Measurements from ENCODE around the gene MARK1.

GRCh38 chr1:220628431-220628830, 100.5 kb downstream of the MARK1 start:
- no peak for TF ChIP-seq CTCF (IDR thresholded peaks at IDR 0.05; ENCODE audit: borderline replicate concordance, extremely low read depth, low read length, poor library complexity, severe bottlenecking)
- TF ChIP-seq EZH2 (IDR thresholded peaks at IDR 0.05; ENCODE audit: borderline replicate concordance, low read depth, low read length, severe bottlenecking), result no peak

Data from DND-41 (cell line).